Mucosa of stomach (tissue), 1 donor: ENCODE measurements around the gene SPAG6.
"Not testable (repeated sequence)": the region's sequence is repeated elsewhere in the genome, so short reads cannot be mapped to it uniquely, and the experiment has no call there.

Experiments
- H3K27me3 ChIP-seq: one replicate; pipeline ENCODE4 v1.7.0; 2013; ENCODE audit warnings: mild to moderate bottlenecking, low read length; ENCODE audit not compliant: control insufficient read depth, insufficient read depth
- H3K36me3 ChIP-seq: one replicate; pipeline ENCODE4 v1.7.0; 2013; ENCODE audit warnings: low read length; ENCODE audit not compliant: control insufficient read depth, insufficient read depth
- H3K4me1 ChIP-seq: one replicate; pipeline ENCODE4 v1.7.0; 2013; ENCODE audit warnings: mild to moderate bottlenecking, low read length; ENCODE audit not compliant: control insufficient read depth, insufficient read depth
- H3K4me3 ChIP-seq: one replicate; pipeline ENCODE4 v1.7.0; 2013; ENCODE audit warnings: low read length
- H3K9ac ChIP-seq: one replicate; pipeline ENCODE4 v1.7.0; 2013; ENCODE audit warnings: mild to moderate bottlenecking, low read length, moderate library complexity
- H3K9me3 ChIP-seq: one replicate; pipeline ENCODE4 v1.7.0; 2013; ENCODE audit warnings: mild to moderate bottlenecking, low read length, moderate library complexity; ENCODE audit not compliant: control insufficient read depth
- donor health status: Pancreatic carcinoma.

Gene SPAG6

GRCh38 chr10:22345301-22346095 is at the start of gene SPAG6:
Gene SPAG6 (plus strand): TSS chr10:22345496. CDS start chr10:22345612, 116 bp downstream.
- Histone ChIP-seq H3K27me3 (peaks cover 58% of the 10 kb centered on the region), H3K36me3 (no peaks in the 10 kb centered on the region), H3K9me3 (no peaks in the 10 kb centered on the region), H3K4me3 (no peak within 1 kb of the TSS), H3K9ac (no peak within 1 kb of the TSS), H3K4me1 (peaks cover 7% of the 10 kb centered on the region)

GRCh38 chr10:22301193-22301592 is 44.1 kb upstream of the SPAG6 start:
- Histone ChIP-seq H3K4me1 (no peaks in the 10 kb centered on the region), H3K4me3 (no peak overlapping the region), H3K27me3 (no peaks in the 10 kb centered on the region), H3K9me3 (no peaks in the 10 kb centered on the region), H3K9ac (no peak overlapping the region), H3K36me3 (no peaks in the 10 kb centered on the region)

- no peaks in the 10 kb centered on the region for H3K36me3 ChIP-seq
- H3K4me3 ChIP-seq, result no peak overlapping the region
- H3K9me3 ChIP-seq, result no peaks in the 10 kb centered on the region
These were observed 41.8 kb upstream of the SPAG6 start for GRCh38 chr10:22303461-22303860.

GRCh38 chr10:22305721-22306120 is 39.6 kb upstream of the SPAG6 start:
- H3K4me1 ChIP-seq, result no peaks in the 10 kb centered on the region

More at GRCh38 chr10:22303461-22303860, 41.8 kb upstream of the SPAG6 start:
- H3K4me1 ChIP-seq, result no peaks in the 10 kb centered on the region
- H3K9ac ChIP-seq, result no peak overlapping the region
- peaks cover 6% of the 10 kb centered on the region for H3K27me3 ChIP-seq

GRCh38 chr10:22308390-22308789 is 36.9 kb upstream of the SPAG6 start:
- Histone ChIP-seq H3K4me1 (no peaks in the 10 kb centered on the region), H3K4me3 (no peak overlapping the region), H3K9me3 (no peaks in the 10 kb centered on the region), H3K9ac (no peak overlapping the region), H3K27me3 (peaks cover 6% of the 10 kb centered on the region), H3K36me3 (no peaks in the 10 kb centered on the region)

More at GRCh38 chr10:22305721-22306120, 39.6 kb upstream of the SPAG6 start:
- peaks cover 6% of the 10 kb centered on the region for H3K27me3 ChIP-seq
- no peaks in the 10 kb centered on the region for H3K9me3 ChIP-seq
- no peak overlapping the region for H3K4me3 ChIP-seq
- no peak overlapping the region for H3K9ac ChIP-seq
- no peaks in the 10 kb centered on the region for H3K36me3 ChIP-seq

- no peaks in the 10 kb centered on the region for H3K36me3 ChIP-seq
- H3K9ac ChIP-seq, result no peak overlapping the region
- H3K9me3 ChIP-seq, result no peaks in the 10 kb centered on the region
- H3K4me1 ChIP-seq, result no peaks in the 10 kb centered on the region
- peaks cover 6% of the 10 kb centered on the region for H3K27me3 ChIP-seq
- no peak overlapping the region for H3K4me3 ChIP-seq
These were observed 35.9 kb upstream of the SPAG6 start for GRCh38 chr10:22309180-22310000.

GRCh38 chr10:22310012-22310411 is 35.3 kb upstream of the SPAG6 start:
- H3K4me1 ChIP-seq, H3K27me3 ChIP-seq, H3K36me3 ChIP-seq, H3K4me3 ChIP-seq, H3K9me3 ChIP-seq, H3K9ac ChIP-seq: not testable (repeated sequence)

- Histone ChIP-seq H3K9me3 (no peaks in the 10 kb centered on the region), H3K4me1 (no peaks in the 10 kb centered on the region), H3K9ac (no peak overlapping the region), H3K36me3 (no peaks in the 10 kb centered on the region), H3K27me3 (peaks cover 6% of the 10 kb centered on the region), H3K4me3 (no peak overlapping the region)
These were observed 34.4 kb upstream of the SPAG6 start for GRCh38 chr10:22310928-22311327.

GRCh38 chr10:22314852-22315251 is 30.4 kb upstream of the SPAG6 start:
- no peak overlapping the region for H3K9ac ChIP-seq
- no peaks in the 10 kb centered on the region for H3K9me3 ChIP-seq
- H3K36me3 ChIP-seq, result no peaks in the 10 kb centered on the region
- H3K27me3 ChIP-seq, result no peaks in the 10 kb centered on the region
- H3K4me1 ChIP-seq, result peaks cover 7% of the 10 kb centered on the region
- H3K4me3 ChIP-seq, result no peak overlapping the region

GRCh38 chr10:22315455-22316285 is 29.6 kb upstream of the SPAG6 start:
- H3K9ac ChIP-seq, result peak overlapping the region; percentile 93
- no peaks in the 10 kb centered on the region for H3K9me3 ChIP-seq
- peak overlapping the region; percentile 80 for H3K4me3 ChIP-seq
- peaks cover 9% of the 10 kb centered on the region for H3K4me1 ChIP-seq
- no peaks in the 10 kb centered on the region for H3K27me3 ChIP-seq
- H3K36me3 ChIP-seq, result no peaks in the 10 kb centered on the region

- H3K36me3 ChIP-seq, result no peaks in the 10 kb centered on the region
- H3K27me3 ChIP-seq, result no peaks in the 10 kb centered on the region
- no peaks in the 10 kb centered on the region for H3K9me3 ChIP-seq
- peaks cover 9% of the 10 kb centered on the region for H3K4me1 ChIP-seq
- H3K4me3 ChIP-seq, result peak within 1 kb of the TSS; percentile 96
- peak within 1 kb of the TSS; percentile 93 for H3K9ac ChIP-seq
These were observed 28.8 kb upstream of the SPAG6 start, which contains the start of gene COMMD3 for GRCh38 chr10:22316286-22317075. Gene COMMD3 (plus strand): TSS chr10:22316388. CDS start chr10:22316418, 30 bp downstream.
